GM13977 (cell line): Measurements from ENCODE around the gene ARHGAP29.

ENCODE experiments used
- DNase-seq: peaks from one replicate; pipeline ENCODE4 v3.0.0; 2012; ENCODE audit warnings: low spot score
- in situ Hi-C: fragments of 300-500 bp; cut with MboI; formaldehyde crosslinking; loops from one replicate; pipeline ENCODE4 v1.12.0; 2022; ENCODE audit warnings: low sequenced_read_pairs, low pct_unique_long_range_greater_than_20kb, mixed read lengths, inconsistent platforms; ENCODE audit not compliant: unreplicated experiment
- TF ChIP-seq, protein P1 (sequence below): IDR thresholded peaks from 2 replicates; pipeline ENCODE4 v1.5.1; 2012; ENCODE audit warnings: mild to moderate bottlenecking, control low read depth; ENCODE audit not compliant: insufficient read depth; ENCODE audit errors: extremely low read depth, missing control alignments

ARHGAP29 gene

DNA sequence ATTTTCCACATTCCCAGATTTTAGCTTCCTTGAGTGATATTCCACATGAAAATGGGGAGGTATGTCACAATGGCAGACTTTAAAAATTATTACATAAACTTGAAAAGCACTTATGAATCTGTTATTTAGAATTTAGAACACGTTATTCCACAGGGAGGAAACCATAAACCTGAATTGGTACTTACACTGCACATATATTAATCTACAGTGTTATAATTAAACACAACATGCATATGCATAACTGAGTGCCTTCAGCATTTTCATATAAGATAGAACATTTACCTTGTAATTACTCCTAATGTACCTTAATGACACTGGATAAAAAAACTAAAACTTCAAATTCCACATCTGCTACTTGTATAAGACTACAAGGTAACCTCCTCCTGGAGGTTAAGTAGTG is 9.8 kb downstream of the ARHGAP29 start:
- in situ Hi-C loops, result no loop called here
- DNase-seq, result no peak
- TF ChIP-seq, protein P1, sequence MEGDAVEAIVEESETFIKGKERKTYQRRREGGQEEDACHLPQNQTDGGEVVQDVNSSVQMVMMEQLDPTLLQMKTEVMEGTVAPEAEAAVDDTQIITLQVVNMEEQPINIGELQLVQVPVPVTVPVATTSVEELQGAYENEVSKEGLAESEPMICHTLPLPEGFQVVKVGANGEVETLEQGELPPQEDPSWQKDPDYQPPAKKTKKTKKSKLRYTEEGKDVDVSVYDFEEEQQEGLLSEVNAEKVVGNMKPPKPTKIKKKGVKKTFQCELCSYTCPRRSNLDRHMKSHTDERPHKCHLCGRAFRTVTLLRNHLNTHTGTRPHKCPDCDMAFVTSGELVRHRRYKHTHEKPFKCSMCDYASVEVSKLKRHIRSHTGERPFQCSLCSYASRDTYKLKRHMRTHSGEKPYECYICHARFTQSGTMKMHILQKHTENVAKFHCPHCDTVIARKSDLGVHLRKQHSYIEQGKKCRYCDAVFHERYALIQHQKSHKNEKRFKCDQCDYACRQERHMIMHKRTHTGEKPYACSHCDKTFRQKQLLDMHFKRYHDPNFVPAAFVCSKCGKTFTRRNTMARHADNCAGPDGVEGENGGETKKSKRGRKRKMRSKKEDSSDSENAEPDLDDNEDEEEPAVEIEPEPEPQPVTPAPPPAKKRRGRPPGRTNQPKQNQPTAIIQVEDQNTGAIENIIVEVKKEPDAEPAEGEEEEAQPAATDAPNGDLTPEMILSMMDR, result no peak

DNA sequence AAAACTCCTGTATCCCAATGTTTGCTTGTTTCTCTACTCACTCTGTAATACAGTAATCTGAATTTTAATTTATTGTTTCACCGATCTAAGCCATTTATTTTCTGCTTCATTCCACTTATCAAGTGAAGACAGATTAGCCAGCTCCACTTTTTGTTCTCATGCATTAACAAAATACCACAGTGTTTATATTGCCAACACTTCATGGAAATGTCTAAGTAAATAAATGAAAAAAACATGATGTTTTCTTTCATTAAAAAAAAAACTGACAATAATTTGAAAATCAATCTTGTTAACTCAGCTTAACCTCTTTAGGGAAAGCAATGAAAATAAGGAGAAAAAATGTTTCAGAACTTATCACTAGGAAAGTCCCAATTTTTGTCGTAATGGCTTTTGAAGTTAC is 11.5 kb downstream of the ARHGAP29 start:
- DNase-seq, result no peak
- TF ChIP-seq, protein P1, result no peak
- in situ Hi-C loops, result no loop called here

DNA sequence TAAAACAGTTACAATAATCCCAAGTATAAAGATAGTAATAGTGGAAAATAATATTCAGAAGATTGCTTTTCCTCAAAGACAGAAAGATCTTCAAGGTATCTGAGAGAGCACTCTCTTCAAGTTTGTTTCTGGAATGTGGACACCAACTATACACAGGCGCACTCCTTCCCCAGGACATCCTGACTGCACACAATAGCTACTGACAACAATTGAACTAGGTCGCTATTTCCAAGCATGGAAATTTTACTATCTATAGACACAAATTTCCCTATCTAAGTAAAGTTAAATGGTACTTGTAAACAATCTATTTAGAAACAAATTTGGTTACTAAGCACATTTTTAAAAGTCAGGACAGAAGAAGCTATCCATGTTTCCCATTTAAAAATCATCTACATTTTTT is 19.1 kb downstream of the ARHGAP29 start:
- no peak for DNase-seq
- in situ Hi-C loops, result no loop called here
- TF ChIP-seq, protein P1, result no peak

DNA sequence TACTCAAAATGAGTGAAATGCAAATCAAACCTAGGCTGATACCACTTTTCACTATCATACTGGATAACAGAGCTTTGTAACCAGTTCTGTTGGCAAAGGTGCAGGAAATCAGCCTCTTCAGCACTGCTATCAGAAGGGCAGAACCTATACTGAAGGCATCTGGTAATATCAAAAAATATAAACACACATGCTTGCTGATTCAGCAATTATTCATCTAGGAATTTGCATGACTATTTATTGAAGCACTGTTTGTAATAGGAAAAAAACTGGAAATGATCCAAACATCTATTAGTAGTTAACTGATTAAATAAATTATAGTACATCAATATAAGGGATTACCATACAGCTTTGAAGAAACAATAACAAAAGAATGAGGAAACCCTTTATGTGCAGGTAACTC is 21.4 kb downstream of the ARHGAP29 start:
- in situ Hi-C loops, result no loop called here
- DNase-seq, result no peak

DNA sequence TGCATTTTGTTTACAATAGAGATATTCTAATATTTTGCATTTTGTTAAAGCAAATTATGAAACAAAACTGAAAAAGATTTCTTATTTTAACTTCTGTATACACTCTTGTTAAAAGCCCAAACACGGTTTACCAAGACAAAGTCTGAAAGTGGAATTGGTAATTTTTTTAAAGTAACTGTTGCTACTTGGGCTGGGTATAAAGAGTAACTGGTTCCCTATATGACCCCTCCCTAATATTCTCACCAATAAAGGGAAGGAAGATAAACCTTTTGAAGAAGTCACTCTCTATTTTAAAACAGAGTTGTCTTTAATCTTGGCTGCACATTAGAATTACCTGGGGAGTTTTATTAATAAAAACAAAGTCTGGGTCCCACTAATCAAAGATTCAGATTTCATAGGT is 27.4 kb downstream of the ARHGAP29 start:
- in situ Hi-C loops, result no loop called here
- TF ChIP-seq, protein P1, result no peak
- DNase-seq, result no peak

More for the DNA sequence above, 21.4 kb downstream of the ARHGAP29 start:
- TF ChIP-seq, protein P1, result no peak

DNA sequence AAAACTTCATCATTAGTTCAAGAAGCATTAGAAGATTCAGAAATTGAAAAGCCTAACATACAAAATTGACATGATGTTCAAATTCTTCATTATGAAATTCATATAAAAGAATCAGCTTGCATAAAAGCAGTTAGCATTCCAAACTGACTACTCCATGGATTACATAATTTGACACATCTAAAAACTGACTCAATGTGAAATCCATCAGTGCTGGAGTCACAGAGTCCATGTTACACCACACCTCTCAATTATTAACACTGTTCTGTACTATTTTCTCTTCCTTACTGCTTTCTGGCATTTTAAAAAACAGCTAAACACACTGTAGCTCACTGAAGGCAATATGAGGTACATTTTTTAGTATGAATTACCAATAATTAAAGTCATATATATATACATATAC is 28.0 kb downstream of the ARHGAP29 start:
- no peak for DNase-seq
- in situ Hi-C loops, result no loop called here
- TF ChIP-seq, protein P1, result no peak

DNA sequence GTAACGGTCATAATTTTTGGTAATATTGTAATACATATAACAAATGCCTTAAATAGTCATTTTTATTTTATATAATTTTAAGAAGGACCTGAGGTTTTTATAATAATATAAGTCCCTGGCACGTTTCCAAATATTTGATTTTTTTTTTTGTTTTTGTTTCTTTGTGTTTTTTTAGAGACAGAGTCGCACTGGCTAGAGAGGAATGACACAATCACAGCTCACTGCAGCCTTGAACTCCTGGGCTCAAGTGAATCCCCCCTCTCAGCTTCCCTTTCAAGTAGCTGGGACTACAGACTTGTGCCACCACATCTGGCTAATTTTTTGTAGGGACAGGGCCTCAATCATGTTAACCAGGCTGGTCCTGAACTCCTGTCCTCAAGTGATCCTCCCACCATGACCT is 29.7 kb downstream of the ARHGAP29 start:
- no peak for DNase-seq
- TF ChIP-seq, protein P1, result no peak
- in situ Hi-C loops, result no loop called here
